Activated CD4-positive, alpha-beta T cell treated with anti-CD3 and anti-CD28 coated beads for 36 hours (primary cell): ENCODE results near the gene RBM6. TPM values are rescaled to one million over a fixed set of nuclear protein-coding genes. Genes with fewer than 3 reads are reported as not detected.

Experiments used
- ATAC-seq: fragments of 200-7000 bp; cut with Tn5 transposase; one replicate; pipeline ENCODE4 v1.10.0; 2021; ENCODE audit warnings: mild to moderate bottlenecking, moderate library complexity
- CTCF ChIA-PET: fragments of 350-600 bp; sonication (Branson Sonifier 250); formaldehyde crosslinking; loops from one replicate; lab custom pipeline; 2021; ENCODE audit warnings: antibody characterized with exemption; lab: Charles Lee
- POLR2A ChIA-PET: fragments of 350-600 bp; sonication (Branson Sonifier 250); formaldehyde crosslinking; loops from one replicate; lab custom pipeline; 2021; ENCODE audit warnings: antibody characterized with exemption, inconsistent platforms; lab: Charles Lee
- DNase-seq: peaks from one replicate; pipeline ENCODE4 v3.0.0-alpha.2; 2020
- H3K27ac Mint-ChIP-seq: one replicate; pipeline ENCODE4 v1.8.0; 2021; ENCODE audit warnings: mixed read lengths
- H3K27me3 Mint-ChIP-seq: one replicate; pipeline ENCODE4 v1.8.0; 2021; ENCODE audit warnings: mixed read lengths
- H3K36me3 Mint-ChIP-seq: one replicate; pipeline ENCODE4 v1.8.0; 2021; ENCODE audit warnings: low read depth, mixed read lengths
- H3K4me1 Mint-ChIP-seq: one replicate; pipeline ENCODE4 v1.8.0; 2021; ENCODE audit warnings: mixed read lengths
- H3K4me3 Mint-ChIP-seq: one replicate; pipeline ENCODE4 v1.8.0; 2021; ENCODE audit warnings: mild to moderate bottlenecking, moderate library complexity, mixed read lengths
- H3K9me3 Mint-ChIP-seq: one replicate; pipeline ENCODE4 v1.8.0; 2021; ENCODE audit warnings: low read depth, mixed read lengths
- intact Hi-C, 2 experiments: fragments of 100-400 bp; cut with DNase I in 1 of 2; cut with micrococcal nuclease in 1 of 2; formaldehyde crosslinking; loops; one replicate each; pipeline versions ENCODE4 v1.14.2 to v1.15.1; 2022 to 2024; cut with DNase I, micrococcal nuclease
- total RNA-seq, 2 experiments: library from RNA; stranded (reverse); gene quantifications; one replicate each; pipeline ENCODE4 v1.2.3, GENCODE V29; 2021

Gene RBM6
- total RNA-seq, 2 experiments from 2014 or later = 69.3 to 75.1 TPM

DNA sequence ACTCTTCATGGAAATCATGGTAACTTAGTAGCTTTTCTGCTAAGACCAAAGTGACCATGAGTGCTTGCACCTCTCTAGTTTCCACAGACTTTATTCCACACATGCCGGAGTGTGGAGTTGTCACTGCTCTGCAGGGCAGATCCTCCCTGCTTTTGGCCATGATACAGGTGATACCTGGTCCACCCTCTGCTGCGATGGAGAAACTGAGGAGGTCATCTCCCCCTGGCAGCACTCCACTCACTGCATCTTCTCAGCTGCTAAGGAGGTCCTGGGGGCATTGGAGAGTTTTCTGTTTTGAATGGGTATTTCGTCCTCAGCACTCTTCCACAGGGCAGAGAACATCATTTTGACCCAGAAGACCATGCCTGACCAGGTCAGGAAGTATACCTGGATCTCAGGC is 179.8 kb downstream of the RBM6 start:
- intact Hi-C loops = loop anchor here in 1 of 2 experiments (5.0 kb wide), 1 partner anchor 153 kb away; no protein-coding TSS in a partner anchor
- no peak overlapping the region for H3K4me3 Mint-ChIP-seq
- ATAC-seq (no peak), DNase-seq (no peak)
- CTCF ChIA-PET = interaction anchor here (0.6 to 3.2 kb wide), 13 partner anchors 9 to 832 kb away, joined by 3 to 20 read pairs (median 4); partner anchors contain the start of gene GNAT1
- no peaks in the 10 kb centered on the region for H3K9me3 Mint-ChIP-seq
- H3K27me3 Mint-ChIP-seq = no peaks in the 10 kb centered on the region
- peaks cover 30% of the 10 kb centered on the region for H3K36me3 Mint-ChIP-seq
- POLR2A ChIA-PET = no interaction called here
- no peak overlapping the region for H3K27ac Mint-ChIP-seq
- no peaks in the 10 kb centered on the region for H3K4me1 Mint-ChIP-seq

DNA sequence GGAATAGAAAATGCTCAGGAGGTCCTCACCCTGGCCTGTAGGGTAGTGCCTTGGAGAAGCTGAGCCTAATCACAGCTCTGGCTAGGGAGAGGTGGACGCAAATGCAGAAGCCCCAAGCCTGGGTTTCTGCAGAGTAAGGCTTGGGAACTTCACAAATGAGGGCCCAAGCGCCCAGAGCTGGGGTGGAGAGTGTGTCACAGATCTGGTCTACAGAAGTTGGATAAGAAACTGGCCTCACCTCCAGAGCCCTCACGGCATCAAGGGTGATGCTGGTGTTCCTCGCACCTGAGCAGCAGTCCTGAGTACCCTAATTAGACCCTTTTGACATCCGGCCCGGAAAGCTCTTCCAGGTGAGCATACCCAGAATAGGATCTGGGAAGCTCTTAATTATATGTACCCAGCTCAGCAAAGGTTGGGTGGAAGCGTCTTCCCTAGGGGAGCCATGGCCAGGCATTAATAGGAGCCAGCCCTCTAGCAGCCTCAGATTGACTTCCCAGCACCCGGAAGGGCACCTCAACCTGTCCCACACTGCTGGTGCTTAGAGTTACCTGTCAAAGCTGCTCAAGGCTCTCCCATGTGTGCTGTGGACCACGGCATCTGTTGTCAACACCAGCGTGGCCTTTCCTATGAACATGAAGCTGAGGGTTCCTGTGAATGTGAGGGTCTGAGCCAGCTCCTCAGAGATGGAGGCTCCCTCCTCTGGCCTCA is 180.6 kb downstream of the RBM6 start:
- CTCF ChIA-PET = interaction anchor here (0.6 to 3.2 kb wide), 18 partner anchors 8 to 833 kb away, joined by 3 to 20 read pairs (median 4); partner anchors contain the start of gene GNAT1
- Mint-ChIP-seq H3K9me3 (no peaks in the 10 kb centered on the region), H3K36me3 (peaks cover 26% of the 10 kb centered on the region)

DNA sequence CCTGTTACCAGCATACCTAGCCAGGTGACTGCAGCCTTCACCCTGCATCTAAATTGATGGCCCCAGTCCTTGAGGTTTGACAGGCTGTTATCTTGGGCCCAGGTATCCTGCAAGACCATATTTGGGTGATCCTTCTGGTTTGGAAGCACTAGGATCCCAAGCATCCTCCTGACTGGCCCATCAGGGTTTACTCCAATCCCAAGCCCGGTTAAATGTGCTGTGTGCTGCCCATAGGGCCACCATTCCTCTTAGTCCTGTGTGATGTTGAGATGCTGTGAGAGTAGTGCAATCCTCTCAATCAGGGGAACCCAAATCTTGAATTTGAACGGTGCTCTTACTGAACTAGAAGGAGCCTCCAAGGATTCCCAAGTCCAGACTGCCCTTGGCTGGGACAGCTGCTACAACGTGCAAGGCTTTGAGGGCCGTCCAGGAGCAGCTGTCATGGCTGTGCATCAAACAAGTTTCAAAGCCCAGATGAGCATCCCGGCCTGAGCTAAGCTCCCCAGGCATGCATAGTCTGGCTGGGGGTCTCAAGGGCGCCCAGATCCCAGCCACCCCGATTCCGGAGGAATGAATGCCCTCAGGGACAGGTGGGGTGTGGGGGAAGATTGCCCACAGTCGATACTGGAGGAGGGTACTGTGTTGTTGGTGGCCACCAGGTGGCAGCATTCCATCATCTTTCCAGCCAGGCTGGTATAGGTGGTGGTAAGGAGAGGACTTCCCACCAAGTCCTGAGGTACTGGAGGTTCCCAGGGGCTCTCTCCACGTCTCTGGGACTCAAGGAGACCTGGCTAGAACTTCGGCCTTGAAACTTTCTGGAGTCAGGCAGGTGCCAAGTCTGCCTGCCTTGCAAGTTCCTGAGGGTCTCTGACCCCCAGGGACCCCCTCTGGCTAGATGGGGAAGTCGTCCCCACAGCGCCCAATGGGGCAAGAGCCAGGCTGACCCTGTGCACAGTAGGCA is 181.4 kb downstream of the RBM6 start:
- Mint-ChIP-seq H3K27me3 (no peaks in the 10 kb centered on the region), H3K4me1 (no peaks in the 10 kb centered on the region), H3K9me3 (no peaks in the 10 kb centered on the region), H3K27ac (no peak overlapping the region), H3K36me3 (peaks cover 18% of the 10 kb centered on the region), H3K4me3 (no peak overlapping the region)
- ChIA-PET CTCF (interaction anchor here (0.6 to 3.2 kb wide), 17 partner anchors 8 to 240 kb away, joined by 3 to 20 read pairs (median 4); partner anchors contain the start of gene GNAT1), POLR2A (interaction anchor here (0.9 to 1.3 kb wide), 4 partner anchors 8 to 19 kb away, joined by 3 to 5 read pairs (median 3); no protein-coding TSS in a partner anchor)
- DNase-seq = peak; percentile 87
- intact Hi-C loops = loop anchor here (1.0 to 5.0 kb wide), 5 partner anchors 33 to 152 kb away; no protein-coding TSS in a partner anchor
- peak; percentile 93 for ATAC-seq

More for the DNA sequence above, 180.6 kb downstream of the RBM6 start:
- POLR2A ChIA-PET = interaction anchor here (0.6 to 1.1 kb wide), 4 partner anchors 9 to 33 kb away, joined by 3 read pairs; no protein-coding TSS in a partner anchor
- intact Hi-C loops = loop anchor here (1.0 to 5.0 kb wide), 5 partner anchors 34 to 153 kb away; no protein-coding TSS in a partner anchor
- H3K27ac Mint-ChIP-seq = no peak overlapping the region
- ATAC-seq (no peak), DNase-seq (no peak)
- H3K4me3 Mint-ChIP-seq = no peak overlapping the region
- no peaks in the 10 kb centered on the region for H3K27me3 Mint-ChIP-seq
- no peaks in the 10 kb centered on the region for H3K4me1 Mint-ChIP-seq

DNA sequence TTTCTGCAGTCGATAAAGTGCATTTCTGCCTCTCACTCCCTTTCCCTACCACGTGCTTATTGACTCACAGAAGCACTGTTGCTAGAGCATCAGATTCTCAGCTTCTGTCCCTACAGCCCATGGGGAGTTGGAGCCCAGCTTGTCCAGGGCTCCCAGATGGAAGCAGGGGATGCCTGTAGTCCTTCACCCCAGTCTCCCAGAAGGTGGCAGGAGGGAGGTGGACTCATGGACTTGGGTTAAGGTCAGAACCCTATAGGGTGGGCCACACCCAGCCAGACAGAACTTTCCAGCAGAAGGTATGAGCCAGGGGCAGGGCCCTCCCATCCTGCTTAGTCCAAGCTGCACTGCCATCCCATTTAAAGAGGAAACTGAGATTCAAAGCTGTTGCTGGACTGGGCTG is 182.1 kb downstream of the RBM6 start:
- H3K9me3 Mint-ChIP-seq = no peaks in the 10 kb centered on the region
- CTCF ChIA-PET = interaction anchor here (0.6 to 3.2 kb wide), 7 partner anchors 12 to 97 kb away, joined by 3 to 20 read pairs (median 3); no protein-coding TSS in a partner anchor
- DNase-seq (no peak), ATAC-seq (no peak)
- no peaks in the 10 kb centered on the region for H3K27me3 Mint-ChIP-seq
- H3K4me1 Mint-ChIP-seq = no peaks in the 10 kb centered on the region
- no peak overlapping the region for H3K4me3 Mint-ChIP-seq
- POLR2A ChIA-PET = interaction anchor here (1.3 kb wide), 1 partner anchor 15 kb away, joined by 5 read pairs; no protein-coding TSS in a partner anchor
- H3K27ac Mint-ChIP-seq = no peak overlapping the region
- H3K36me3 Mint-ChIP-seq = peaks cover 10% of the 10 kb centered on the region
- intact Hi-C loops = loop anchor here in 1 of 2 experiments (5.0 kb wide), 1 partner anchor 150 kb away; no protein-coding TSS in a partner anchor

DNA sequence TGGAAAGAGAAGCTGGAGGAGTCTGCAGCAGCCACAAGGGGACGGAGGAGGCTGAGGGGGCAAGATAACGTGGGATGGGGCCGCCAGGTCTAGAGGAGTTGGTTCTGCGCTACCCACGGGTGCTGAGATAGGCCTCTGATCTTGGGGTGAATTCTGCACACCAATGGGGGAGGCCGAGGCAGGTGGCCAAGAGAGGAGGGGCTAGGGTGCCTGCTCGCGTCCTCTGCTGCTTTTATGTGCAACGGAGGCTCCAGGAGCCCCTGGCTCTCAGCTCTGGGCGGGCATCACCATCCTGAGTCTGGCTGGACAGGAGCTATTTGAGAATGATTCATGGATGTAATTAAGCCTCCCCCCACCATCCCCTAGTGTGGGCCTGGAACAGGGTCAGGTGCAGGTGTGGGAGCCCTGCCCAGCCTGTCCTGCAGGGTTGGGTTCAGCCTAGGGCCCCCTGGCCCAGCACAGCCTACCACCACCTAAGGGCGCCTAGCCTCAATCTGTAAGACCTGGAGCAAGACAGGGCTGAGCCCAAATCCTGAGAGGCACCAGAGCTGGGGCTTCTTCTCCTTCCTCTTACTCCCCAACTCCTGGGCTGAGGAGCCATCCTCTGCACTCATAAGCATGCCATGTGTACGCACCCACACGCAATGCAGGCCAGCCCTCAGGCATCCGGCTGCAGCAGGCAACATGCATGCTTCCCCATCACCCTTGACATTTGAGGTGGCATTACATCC is 182.9 kb downstream of the RBM6 start:
- H3K36me3 Mint-ChIP-seq = peaks cover 7% of the 10 kb centered on the region
- CTCF ChIA-PET = interaction anchor here (0.6 to 3.2 kb wide), 7 partner anchors 13 to 96 kb away, joined by 3 to 20 read pairs (median 3); no protein-coding TSS in a partner anchor
- no peak for ATAC-seq
- intact Hi-C loops = loop anchor here in 1 of 2 experiments (5.0 kb wide), 1 partner anchor 149 kb away; no protein-coding TSS in a partner anchor
- no peak overlapping the region for H3K4me3 Mint-ChIP-seq
- no peaks in the 10 kb centered on the region for H3K9me3 Mint-ChIP-seq
- DNase-seq = no peak
- H3K27me3 Mint-ChIP-seq = no peaks in the 10 kb centered on the region
- H3K27ac Mint-ChIP-seq = no peak overlapping the region
- POLR2A ChIA-PET = interaction anchor here (1.3 kb wide), 1 partner anchor 14 kb away, joined by 5 read pairs; no protein-coding TSS in a partner anchor
- H3K4me1 Mint-ChIP-seq = no peaks in the 10 kb centered on the region

DNA sequence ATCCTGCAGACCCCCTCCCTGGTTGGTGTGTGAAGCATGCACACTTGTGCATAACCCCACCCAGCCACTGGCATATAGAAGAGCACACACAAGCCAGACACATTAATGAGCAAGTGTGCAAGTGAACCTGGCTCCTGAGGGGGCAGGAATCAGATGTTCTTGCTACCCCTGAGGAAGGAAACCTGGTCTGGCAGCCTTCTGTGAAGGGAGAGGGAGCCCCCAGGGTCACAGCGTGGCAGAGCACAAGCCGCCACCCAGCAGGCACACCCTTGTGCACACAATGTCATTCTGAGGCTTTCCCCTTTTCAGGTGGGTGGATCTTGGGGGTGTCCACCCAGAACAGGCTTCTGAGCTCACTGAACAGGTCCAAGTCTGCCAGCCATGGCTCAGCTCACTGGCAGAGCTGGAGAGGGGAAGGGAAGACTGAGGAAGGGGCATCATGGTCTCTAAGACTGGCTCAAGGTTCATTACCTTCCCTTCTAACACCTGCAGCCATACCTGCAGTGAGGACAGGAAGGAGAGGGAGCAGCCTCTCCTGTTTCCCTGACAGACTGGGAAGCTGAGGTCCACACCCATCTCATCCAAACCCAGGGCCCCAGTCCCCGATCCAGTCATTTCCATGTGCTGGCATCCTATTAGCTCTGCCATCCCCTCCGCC is 183.6 kb downstream of the RBM6 start:
- DNase-seq (no peak), ATAC-seq (no peak)
- Mint-ChIP-seq H3K36me3 (peaks cover 5% of the 10 kb centered on the region), H3K27me3 (no peaks in the 10 kb centered on the region), H3K27ac (no peak overlapping the region), H3K4me3 (no peak overlapping the region), H3K9me3 (no peaks in the 10 kb centered on the region), H3K4me1 (no peaks in the 10 kb centered on the region)
- CTCF ChIA-PET = interaction anchor here (1.5 kb wide), 1 partner anchor 14 kb away, joined by 4 read pairs; no protein-coding TSS in a partner anchor
- intact Hi-C loops = loop anchor here in 1 of 2 experiments (5.0 kb wide), 1 partner anchor 149 kb away; no protein-coding TSS in a partner anchor
- POLR2A ChIA-PET = no interaction called here

DNA sequence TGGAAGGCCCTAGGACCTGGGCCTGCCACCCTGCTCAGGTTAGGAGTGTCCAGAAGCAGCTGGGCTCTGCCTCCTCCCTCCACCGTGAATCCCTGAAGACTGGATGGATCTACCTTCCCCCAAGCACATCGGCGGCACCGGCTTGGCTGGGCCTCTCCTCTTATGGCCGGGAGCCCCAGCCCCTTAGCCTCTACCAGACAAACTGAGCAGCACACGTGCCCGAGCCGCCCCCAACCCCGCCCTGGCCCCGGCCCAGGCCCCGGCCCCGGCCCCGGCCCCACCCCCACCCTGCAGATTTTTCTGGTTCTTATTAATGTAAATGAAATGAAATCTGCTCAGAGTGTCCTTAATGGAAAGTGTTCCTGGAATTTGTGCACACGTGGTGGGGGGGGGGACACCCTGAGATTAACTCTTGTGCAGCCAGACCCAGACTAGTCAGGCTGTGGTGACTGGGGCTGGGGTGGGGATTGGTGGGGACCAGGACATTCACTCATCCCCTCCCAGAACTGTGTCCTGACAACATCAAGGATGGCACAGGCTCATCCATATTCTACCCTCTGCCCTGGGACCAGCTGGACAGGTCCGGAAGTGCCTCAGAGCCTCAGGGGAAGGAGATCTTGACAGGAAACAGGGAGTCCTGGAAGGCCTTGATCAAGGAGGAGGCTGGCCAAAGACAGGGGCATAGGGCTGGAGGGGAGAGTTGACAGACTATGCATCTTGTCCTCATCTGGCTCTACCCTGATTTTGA is 184.3 kb downstream of the RBM6 start:
- H3K27me3 Mint-ChIP-seq = no peaks in the 10 kb centered on the region
- no peak for DNase-seq
- H3K4me1 Mint-ChIP-seq = no peaks in the 10 kb centered on the region
- ChIA-PET POLR2A (no interaction called here), CTCF (no interaction called here)
- no peak overlapping the region for H3K4me3 Mint-ChIP-seq
- no peak for ATAC-seq
- H3K9me3 Mint-ChIP-seq = no peaks in the 10 kb centered on the region
- H3K36me3 Mint-ChIP-seq = peaks cover 3% of the 10 kb centered on the region
- H3K27ac Mint-ChIP-seq = no peak overlapping the region
- intact Hi-C loops = loop anchor here in 1 of 2 experiments (5.0 kb wide), 1 partner anchor 148 kb away; no protein-coding TSS in a partner anchor

DNA sequence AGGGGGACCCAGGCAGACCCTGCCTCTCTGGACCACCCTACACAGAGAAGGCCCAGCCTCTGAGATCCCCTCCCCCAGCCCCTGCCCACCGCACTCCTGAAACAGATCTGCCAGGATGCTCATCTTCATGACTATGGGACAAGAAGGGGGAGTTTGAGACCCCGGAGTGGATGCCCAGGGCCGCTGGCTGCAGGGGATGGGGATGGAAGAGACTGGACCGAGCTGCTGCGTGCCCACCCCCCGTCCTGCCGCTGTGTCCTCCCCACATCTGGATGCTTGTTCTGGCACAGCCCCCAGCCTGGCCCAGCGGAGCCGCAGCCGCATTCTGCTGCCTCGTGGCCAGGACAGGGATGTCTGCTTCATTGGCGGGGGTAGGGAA is 184.8 kb downstream of the RBM6 start:
- CTCF ChIA-PET = interaction anchor here (1.6 kb wide), 1 partner anchor 11 kb away, joined by 5 read pairs; no protein-coding TSS in a partner anchor

DNA sequence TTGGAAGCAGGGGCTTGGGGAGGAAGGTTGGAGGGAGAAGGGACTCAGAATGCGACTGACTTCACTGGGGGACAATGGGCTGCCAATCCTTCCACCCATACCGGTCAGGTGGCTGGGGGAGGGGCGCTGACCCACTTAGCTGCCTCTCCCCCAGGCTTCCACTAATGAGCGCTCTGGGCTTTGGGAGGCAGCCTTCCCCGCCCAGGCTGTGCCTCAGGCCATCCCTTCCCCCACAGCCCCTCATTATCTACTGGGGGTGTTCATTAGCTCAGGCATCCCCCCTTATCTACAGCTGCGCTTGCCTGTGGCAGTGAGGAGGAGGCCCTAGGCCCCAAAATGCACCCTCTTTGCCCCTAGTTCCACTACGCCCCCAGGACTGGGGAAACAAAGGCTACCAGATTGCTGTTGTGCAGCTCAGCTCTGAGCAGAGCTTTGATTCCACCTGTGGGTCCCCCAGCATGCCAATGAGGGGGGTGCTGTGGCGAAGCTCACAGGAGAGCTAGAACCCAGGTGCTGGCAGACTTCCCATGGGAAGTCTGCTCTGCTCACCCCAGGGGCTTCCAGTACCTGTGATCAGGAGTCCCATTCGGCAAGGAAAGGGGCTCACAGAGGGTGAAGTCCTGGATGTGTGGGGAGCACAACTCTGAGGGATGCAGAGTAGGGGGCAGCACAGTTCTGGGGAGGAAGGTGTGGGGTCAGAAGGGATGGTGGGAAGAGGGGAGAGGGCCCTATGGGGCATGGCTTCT is 185.8 kb downstream of the RBM6 start:
- Mint-ChIP-seq H3K27ac (no peak overlapping the region), H3K9me3 (no peaks in the 10 kb centered on the region), H3K4me3 (no peak overlapping the region), H3K36me3 (no peaks in the 10 kb centered on the region), H3K4me1 (no peaks in the 10 kb centered on the region), H3K27me3 (no peaks in the 10 kb centered on the region)
- DNase-seq = no peak
- CTCF ChIA-PET = interaction anchor here (1.2 to 1.7 kb wide), 3 partner anchors 12 to 63 kb away, joined by 4 to 5 read pairs (median 4); no protein-coding TSS in a partner anchor
- POLR2A ChIA-PET = no interaction called here
- intact Hi-C loops = no loop called here
- ATAC-seq = no peak

More for the DNA sequence above, 184.8 kb downstream of the RBM6 start:
- Mint-ChIP-seq H3K36me3 (peaks cover 1% of the 10 kb centered on the region), H3K4me1 (no peaks in the 10 kb centered on the region), H3K27me3 (no peaks in the 10 kb centered on the region), H3K9me3 (no peaks in the 10 kb centered on the region), H3K27ac (no peak overlapping the region), H3K4me3 (no peak overlapping the region)
- ATAC-seq (no peak), DNase-seq (no peak)
- intact Hi-C loops = loop anchor here in 1 of 2 experiments (5.0 kb wide), 1 partner anchor 148 kb away; no protein-coding TSS in a partner anchor
- POLR2A ChIA-PET = no interaction called here
